ENCODE data around the gene C1orf35.
A peak's percentile ranks its signal among the peaks of the same experiment; 100 is the strongest.
"Not testable (repeated sequence)": the region's sequence is repeated elsewhere in the genome, so short reads cannot be mapped to it uniquely, and the experiment has no call there.

C1orf35 gene

DNA sequence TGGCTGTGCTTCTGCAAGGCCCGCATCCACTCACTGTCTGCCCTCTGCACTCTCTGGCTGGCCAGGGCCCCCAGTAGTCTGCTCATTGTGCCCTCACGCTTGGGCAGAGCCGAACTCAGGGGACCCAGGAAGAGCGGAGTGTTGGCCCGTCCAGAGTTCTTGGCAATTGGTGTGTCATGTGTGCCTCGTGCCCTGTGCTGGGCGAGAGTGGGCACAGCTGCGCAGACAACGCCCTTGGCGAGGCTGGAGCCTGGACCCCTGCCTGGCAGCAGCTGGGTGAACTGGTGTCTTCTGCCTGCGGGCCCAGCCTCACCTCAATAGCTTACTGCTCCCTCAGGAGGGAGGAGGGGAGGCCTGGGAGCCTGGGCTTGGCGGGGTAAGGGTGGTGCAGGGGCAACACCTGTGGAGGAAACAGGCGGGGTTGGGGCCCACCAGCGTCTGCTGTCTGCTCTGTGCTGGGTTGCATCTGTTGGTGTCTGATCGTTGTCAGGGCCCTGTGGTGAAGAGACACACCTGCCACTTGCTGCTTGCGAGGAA is 39.1 kb upstream of the C1orf35 start:
- DNase-seq: no peak

GRCh38 chr1:228141226-228142044 is 38.3 kb upstream of the C1orf35 start:
- no peak for DNase-seq

- DNase-seq: no peak
Measured at GRCh38 chr1:228140724-228141225, 37.6 kb upstream of the C1orf35 start.

- peak; percentile 89 for DNase-seq
Measured at GRCh38 chr1:228139931-228140723, 37.0 kb upstream of the C1orf35 start, which contains the start of gene GUK1. GUK1 (plus strand) TSS chr1:228140279; CDS start chr1:228140303, 24 bp downstream.

- DNase-seq: no peak
Measured at GRCh38 chr1:228139406-228139930, 36.3 kb upstream of the C1orf35 start.

GRCh38 chr1:228136901-228137300 is 33.8 kb upstream of the C1orf35 start:
- DNase-seq: no peak

DNA sequence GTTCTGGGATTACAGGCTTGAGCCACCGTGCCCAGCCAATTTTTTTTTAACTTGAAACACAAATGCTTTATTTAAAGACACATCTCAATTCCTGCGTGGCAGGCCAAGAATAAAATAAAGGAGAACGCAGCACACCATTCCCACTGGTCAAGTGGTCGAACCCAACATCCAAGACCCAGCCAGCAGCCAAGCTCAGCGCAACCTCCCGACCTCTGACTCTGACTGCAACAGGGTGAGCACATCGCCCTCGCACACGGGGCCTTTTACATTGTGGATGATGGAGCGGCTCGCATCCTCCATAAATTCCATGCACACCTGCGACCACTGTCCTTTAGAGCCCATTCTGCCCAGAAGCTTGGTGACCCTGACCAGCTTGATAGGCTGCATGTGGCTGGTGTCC is 31.5 kb upstream of the C1orf35 start:
- no peak for DNase-seq

DNA sequence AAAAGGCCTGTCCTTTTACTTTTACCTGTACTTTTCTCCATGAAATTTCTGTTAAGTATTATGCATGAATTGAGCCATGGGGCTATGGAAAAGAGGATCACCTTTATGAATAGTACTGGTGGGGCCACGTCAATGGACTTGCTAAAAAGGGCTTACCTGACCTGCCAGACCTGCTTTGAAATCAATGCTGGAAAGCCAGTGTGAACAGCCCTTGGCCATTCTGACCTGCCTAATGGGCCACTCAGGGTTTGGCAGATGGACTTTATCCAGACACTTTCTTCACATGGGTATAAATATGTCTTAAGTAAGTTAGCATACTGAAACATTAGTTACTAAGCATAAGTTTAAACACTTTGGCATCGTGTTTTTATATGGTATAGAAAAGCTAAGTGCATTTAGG is 28.6 kb upstream of the C1orf35 start:
- no peak for DNase-seq

DNA sequence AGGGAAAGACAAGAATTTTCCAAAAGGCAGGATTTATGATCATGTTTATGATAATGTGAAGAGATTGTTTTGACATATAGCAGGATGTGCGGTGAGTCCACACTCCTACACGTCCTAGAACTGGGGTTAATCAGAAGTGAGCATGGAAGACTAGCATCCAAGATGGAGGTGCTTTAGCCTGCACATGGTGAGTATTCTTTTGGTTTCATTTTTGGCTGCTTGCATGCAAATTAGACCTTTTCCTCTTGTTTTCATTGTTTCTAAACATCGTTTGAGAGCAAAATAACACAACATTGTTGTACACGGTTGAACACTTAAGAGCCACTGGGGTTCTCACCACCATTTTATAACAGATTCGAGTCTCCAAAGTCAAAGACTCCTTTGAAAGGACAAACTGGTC is 22.1 kb upstream of the C1orf35 start:
- DNase-seq: no peak

GRCh38 chr1:228123505-228123904 is 20.4 kb upstream of the C1orf35 start:
- no peak for DNase-seq

DNA sequence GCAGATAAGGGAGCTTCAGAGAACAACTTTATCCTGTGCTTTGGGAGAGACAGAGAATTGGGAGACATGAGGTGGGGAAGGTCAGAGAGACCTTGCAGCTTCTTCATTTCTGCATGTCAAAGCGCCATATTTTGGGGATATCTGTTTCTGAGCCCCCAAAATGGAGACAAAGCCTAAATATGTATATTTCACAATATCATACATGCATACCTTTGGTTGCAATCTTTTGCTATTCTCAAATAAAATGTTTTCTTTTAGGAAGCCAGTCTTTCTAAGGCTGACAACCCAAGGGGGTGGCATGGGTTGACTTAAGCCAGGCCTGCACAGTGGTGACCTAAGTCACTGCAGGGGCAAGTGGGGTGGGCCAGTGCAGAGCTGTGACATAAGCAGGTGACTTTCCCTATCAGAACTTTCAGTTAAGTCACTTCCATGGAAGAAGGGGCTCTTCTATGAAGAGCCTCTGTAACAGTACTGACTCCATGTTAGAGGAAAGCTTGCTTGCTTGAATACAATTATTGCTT is 19.9 kb upstream of the C1orf35 start:
- DNase-seq: no peak

- no peak for DNase-seq
Measured at GRCh38 chr1:228120857-228121489, 17.8 kb upstream of the C1orf35 start.

- DNase-seq: no peak
Measured at GRCh38 chr1:228120351-228120750, 17.2 kb upstream of the C1orf35 start.

- no peak for DNase-seq
Measured at GRCh38 chr1:228118040-228118439, 14.9 kb upstream of the C1orf35 start.

- no peak for DNase-seq
Measured at GRCh38 chr1:228117335-228117734, 14.2 kb upstream of the C1orf35 start.

- DNase-seq: no peak
Measured at GRCh38 chr1:228114827-228115226, 11.7 kb upstream of the C1orf35 start.

DNA sequence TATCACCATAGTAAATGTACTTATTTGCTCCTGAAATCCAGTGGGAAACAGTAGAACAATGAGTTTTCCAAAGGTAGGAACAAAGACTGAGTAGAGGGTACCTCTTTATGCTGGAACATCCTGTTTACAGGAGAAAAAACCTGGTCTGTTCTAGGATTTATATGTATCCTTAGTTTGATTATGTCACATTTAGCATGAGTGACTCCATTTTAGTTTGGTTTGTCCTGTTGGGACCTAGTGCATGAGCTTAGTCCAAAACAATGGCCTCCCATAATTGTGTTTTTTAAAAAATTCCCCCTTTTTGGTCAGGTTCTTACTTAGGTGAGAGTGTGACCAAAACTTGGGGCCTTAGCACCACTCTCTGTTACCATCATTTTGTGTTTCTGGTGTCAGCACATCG is 9.5 kb upstream of the C1orf35 start:
- no peak for DNase-seq

DNA sequence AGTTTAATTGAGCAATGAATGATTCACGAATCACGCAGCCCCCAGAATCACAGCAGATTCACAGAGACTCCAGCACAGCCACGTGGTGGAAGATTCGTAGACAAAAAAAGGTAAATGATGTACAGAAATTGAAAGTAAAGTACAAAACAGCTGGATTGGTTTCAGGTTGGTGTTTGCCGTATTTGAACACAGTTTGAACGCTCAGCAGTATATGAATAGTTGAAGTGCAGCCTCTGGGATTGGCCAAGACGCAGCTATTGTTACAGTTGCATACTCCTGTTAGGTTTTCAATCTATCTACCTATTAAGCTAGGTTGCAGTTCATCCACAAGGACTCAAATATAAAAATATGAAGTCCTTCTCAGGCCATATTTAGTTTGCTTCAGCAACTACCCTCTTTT is 9.0 kb upstream of the C1orf35 start:
- no peak for DNase-seq

DNA sequence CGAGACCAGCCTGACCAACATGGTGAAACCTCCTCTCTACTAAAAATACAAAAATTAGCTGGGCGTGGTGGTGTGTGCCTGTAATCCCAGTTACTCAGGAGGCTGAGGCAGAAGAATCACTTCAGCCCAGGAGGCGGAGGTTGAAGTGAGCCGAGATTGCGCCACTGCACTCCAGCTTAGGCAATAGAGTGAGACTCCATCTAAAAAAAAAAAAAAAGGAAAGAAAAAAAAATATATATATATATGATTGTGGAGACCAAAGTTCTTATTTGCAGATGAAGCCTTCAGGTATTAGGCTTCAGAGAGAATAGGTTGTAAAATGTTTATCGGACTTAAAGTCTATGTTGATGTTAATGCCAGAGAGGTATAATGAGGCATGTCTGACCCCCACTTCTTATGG is 8.2 kb upstream of the C1orf35 start:
- DNase-seq: not testable (repeated sequence)

GRCh38 chr1:228110556-228110955 is 7.4 kb upstream of the C1orf35 start:
- no peak for DNase-seq

DNA sequence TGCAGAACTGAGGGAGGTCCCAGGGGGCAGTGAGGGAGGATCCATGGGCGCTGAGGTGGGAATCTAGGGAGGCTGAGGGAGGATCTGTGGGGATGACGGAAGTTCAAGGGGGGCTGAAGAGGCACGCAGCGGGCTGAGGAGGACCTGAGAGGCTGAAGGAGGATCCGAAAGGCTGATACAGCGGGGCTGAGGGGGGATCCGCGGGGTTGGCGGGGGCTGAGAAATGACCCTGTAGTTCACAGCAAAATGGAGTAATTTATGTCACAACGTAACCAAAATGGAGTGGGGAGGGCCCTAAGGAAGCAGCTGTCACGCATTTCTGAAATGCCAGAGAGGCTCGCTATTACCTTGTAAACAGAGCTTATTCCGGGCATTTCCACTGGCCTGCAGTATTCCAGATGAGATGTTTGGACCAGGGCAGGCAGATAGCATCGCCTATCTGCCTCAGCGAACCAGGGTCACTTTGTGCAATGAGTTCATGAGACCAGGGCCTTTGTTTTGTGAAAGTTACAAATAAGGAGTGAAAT is 6.9 kb upstream of the C1orf35 start:
- DNase-seq: no peak

Measured in NCI-H748 treated with DMSO at 0.1 percent for 48 hours (cell line).